ENCODE results near the gene MLYCD.
A peak's percentile ranks its signal among the peaks of the same experiment; 100 is the strongest.

MLYCD gene

DNA sequence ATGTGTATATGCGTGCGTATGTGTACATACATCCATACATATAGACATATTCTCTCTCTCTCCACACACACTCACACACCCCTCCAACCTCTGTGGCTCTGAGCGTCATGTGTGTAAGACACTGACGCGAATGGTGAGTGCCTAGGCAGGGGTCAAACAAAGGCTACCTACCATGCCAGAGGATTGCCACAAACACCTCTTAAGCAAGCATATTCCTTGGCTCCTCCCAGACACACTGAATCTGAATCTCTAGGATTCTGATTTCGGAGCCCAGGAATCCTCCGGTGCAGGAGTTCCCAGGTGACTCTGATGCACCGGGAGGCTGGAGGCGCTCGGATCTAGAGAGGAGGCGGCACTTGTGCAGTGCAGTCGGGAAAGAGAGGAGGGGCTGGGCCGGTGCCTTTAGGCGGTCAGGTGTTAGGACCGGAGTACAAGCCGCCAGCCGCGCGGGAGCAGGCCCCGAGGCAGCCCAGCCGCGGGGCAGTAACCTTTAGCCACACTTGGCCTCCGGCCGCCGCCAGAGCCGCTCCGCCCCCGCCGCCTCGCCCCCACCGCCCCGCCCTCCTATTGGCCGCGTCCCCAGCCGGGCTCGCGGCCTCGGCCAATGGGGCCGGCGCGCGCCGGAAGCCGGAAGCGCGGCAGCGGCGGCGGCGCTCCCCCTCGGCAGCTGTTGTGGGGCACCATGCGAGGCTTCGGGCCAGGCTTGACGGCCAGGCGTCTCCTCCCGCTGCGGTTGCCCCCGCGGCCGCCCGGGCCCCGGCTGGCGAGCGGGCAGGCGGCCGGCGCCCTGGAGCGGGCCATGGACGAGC, at the start of gene MLYCD:
Gene MLYCD, plus strand, starts transcription at position 653 of the 809 bp plus-strand sequence. Its CDS starts 30 bp downstream, at position 683.
- DNase-seq (ENCODE audit: low spot score) = peak; percentile 67

DNA sequence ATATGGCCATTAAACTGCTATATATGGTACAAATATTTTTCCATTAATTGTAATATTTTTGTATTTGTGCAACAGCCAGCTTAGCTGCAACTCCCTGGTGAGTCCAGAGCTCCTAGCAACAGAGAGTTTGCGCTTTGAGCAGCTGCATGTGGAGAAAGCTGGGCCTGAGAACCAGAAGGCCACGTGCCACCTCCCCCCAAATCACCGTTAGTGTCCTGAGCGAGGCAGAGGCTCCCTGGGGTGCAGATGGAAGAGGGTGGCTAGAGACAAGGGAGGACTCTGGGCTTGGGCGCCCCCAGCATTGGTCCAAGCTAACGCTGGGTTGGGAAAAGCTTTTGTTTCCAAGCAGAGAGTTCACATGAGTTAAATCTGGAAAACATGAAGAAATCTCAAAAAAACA, 49.5 kb upstream of the MLYCD start:
- DNase-seq (ENCODE audit: low spot score) = no peak

DNA sequence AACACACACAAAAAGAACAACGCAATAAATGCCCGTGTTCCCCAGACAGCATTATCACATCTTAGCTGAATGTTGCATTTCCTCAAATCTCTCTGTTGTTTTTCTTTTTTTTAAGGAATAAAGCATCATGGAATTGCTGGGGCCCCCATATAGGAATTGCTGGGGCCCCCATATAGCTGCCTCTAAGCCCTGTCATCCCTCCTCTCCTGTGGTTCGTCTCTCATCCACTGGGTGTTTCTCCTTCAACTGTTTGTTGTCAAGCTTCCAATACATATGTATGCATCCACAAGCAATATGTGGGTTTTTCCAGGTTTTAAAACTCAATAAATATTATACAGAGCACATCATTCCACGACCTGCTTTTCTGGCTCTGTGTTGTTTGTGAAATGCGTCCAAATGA, 48.0 kb upstream of the MLYCD start:
- no peak for DNase-seq (ENCODE audit: low spot score)

DNA sequence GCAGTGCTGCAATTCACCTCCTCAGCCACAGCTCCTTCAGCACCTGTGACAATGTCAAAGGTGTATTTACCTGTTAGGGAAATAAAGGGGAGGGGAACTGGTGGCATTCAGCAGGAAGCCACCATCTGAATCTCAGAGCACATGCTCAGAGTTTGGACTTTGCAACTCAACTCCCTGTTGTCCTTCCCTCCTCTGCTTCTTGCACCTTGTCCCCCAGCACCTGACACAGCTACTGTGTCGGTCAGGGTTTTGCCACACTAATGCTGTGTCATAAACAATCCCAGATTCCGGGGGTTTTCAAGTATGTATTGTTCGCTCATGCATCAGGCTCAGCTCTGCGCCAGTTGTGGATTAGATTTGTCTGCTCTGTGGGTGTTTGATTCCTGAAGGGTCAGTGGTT, 47.4 kb upstream of the MLYCD start:
- DNase-seq (ENCODE audit: low spot score) = no peak

DNA sequence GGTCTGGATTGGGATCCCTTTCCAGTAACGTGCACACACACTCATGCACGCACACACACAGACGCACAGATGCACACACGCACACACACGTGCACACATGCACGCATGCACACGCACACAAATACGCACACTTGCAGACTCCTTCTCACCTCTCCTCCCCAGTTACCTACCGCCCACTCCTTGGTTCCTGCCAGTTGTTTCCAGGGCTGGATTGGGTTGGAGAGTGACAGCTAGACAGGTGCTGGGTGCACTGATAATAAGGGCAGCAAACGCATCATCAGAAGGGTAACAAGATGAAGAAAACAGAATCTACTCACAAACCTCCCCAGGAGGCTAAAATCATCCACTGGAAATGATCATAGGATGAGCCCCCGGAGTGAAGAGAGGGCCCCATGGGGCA, 46.1 kb upstream of the MLYCD start:
- DNase-seq (ENCODE audit: low spot score) = no peak

DNA sequence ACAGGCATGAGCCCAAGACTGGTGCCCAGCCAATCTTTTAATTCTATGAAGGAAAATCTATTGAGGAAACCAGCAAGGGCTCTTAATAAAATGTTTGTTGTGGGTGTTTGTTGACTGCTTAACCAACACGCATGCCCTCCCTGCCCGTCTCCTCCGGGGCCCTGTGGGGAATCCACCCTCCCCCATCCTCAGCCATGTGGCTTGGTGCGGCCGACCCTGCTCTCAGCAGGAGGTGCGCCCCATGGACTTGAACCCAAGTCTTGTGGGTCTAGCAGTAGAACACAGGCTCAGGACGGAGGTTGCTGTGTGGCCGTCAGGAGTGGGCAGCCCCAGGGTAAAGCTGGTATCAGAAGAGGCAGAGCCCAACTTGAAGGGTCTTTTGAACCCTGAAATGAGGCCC, 45.1 kb upstream of the MLYCD start:
- DNase-seq (ENCODE audit: low spot score) = no peak

DNA sequence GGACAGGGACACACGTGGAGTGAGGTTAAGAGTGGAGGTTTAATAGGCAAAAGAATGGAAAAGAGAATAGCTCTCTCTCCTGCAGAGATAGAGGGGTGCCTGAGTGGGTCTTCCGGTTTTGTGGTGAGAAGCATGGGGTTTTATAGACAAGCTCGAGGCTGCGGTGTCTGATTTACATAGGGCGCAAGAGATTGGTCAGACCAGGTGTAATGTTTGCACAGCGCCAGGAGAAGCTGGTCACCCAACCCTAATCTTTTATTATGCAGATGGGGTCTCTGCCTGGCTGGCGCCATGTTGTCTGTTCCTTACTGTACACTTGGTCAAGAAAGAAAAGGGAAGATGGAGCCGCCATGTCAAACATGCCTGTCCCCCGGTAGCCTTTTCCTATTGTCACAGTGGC, 44.5 kb upstream of the MLYCD start:
- DNase-seq (ENCODE audit: low spot score) = no peak

DNA sequence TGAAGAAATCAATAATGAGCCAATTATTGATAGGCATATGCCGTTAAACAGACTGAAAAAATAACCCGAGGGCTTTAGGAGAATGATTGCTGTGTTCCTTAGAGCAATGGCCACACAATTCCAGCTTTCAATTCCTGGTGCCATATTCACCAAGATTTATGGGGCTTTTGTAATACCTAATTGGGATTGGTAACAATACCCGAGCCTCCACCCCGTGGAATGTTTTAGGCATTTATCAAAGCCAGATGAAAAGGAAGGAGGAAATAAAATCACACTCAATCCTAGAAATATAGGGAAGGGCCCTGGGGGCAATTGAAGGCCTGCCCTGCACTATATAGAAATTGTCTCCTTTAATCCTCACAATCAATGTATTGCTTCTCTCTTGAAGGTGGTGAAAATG, 42.1 kb upstream of the MLYCD start:
- DNase-seq (ENCODE audit: low spot score) = no peak

DNA sequence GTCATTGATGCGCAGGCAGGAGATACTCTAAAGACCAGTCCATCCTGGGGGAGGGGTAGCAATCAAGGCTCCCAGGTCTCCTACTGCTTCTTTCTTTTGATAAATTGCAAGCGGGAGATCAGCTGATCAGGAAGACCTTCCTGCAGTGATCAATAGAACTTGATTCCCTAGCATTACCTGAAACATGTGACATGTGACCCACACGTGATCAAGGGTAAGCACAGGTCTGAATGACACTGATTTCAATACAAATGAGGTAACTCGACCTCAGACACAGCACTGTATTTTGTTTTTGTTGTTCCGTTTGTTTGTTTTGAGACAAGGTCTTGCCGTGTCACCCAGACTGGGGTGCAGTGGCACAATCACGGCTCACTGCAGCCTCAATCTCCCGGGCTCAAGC, 39.6 kb upstream of the MLYCD start:
- no peak for DNase-seq (ENCODE audit: low spot score)

DNA sequence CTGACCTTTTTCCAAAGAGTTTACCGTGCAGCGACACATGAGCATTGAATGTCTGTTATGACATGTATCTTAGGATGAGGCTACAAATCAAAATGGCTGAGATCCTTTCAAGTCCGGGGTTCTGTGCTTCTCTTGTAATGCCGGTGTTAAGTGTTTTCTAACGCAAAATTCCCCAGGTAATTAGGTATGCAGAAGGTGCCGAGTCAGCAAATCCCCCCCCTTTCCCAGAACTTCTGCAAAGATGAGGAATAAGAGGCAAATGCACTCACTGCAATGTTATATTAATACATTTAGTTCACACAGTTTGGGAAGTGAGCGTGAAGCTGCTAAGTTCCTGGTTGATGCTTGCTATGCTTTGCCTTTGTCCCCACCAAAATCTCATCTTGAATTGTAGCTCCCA, 36.3 kb upstream of the MLYCD start:
- no peak for DNase-seq (ENCODE audit: low spot score)

DNA sequence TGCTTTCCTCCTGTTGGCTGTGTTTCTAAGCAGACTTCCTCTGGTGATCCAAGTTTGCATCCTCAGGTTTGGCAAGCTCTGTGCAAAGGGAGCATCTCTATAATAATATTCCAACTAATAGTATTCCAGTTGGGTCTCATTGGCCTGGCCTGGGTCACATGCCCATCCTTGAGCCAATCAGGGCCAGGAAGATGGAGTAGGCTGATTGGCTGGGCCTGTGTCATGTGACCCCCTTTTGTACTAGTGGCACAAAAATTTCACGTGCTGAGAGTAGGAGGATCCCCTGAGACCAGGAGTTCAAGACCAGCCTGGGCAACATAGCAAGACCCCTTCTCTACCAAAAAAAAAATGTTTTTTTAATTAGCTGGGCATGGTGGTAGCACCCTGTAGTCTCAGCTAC, 35.2 kb upstream of the MLYCD start:
- DNase-seq (ENCODE audit: low spot score) = no peak

DNA sequence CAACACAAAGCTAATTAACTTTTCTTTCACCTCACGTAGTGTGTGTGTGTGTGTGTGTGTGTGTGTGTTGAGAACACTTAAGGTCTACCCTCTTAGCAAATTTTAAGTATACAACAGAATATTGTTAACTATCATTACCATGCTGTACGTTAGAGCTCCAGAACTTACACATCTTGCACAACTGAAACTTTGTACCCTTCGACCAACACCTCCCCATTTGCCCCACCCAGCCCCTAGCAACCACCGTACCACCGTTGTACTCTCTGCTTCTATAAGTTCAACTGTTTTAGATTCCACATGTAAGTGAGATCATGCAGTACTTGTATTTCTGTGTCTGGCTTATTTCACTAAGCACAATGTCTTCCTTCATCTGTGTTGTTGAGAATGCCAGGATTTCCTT, 28.1 kb upstream of the MLYCD start:
- no peak for DNase-seq (ENCODE audit: low spot score)

DNA sequence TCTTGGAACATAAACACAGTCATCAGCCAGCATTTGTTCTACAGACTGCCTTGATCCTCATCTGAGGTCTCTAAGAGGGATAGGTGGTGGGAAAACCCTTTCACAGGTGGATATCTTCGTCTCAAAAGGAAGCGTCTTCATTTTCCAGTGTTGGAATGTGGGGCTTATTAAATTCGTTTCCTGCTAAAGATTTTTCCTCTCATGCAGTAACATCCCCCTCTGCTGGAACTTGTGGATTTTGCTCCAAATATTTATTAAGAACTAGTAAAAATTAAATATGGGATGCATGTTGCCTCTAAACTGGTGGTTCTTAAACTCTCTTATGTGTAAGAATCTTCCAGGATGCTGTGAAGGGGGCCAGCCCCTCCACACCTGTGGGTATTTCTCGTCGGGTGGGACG, 20.1 kb upstream of the MLYCD start:
- peak; percentile 54 for DNase-seq (ENCODE audit: low spot score)

DNA sequence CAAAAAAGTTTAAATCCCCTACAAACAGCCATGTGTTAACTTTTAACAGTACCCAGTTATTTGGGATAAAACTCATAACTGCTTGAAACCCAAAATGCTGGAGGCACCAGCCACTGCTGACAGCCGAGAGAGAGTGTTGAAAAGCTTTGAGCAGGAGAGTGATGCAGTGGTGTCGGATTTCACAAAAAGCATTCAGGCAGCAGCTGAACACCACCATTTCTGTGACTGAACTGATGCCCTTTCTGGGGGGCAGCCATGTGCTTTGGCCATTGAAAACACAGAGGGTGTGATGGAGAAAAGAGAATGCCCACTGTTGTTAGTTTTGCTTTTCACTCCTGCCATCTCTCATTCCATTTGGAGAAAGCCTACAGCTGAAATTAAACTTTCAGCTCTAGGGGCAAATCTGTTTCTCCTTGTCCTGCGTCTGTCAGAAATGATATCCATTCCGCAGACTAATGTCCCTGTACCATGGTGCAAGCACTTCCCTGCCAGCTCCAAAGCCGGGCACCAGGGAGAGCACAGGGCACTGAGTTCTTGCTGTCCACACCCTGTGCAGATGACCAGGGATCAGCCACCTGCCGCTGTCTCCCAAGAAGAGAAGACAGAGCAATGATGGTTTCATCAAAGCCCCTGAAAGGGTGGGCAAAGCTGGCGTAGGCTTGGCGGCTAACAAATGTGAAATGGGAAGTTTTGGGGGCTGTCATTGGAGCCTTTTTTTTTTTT, 16.6 kb upstream of the MLYCD start:
- no peak for DNase-seq (ENCODE audit: low spot score)

DNA sequence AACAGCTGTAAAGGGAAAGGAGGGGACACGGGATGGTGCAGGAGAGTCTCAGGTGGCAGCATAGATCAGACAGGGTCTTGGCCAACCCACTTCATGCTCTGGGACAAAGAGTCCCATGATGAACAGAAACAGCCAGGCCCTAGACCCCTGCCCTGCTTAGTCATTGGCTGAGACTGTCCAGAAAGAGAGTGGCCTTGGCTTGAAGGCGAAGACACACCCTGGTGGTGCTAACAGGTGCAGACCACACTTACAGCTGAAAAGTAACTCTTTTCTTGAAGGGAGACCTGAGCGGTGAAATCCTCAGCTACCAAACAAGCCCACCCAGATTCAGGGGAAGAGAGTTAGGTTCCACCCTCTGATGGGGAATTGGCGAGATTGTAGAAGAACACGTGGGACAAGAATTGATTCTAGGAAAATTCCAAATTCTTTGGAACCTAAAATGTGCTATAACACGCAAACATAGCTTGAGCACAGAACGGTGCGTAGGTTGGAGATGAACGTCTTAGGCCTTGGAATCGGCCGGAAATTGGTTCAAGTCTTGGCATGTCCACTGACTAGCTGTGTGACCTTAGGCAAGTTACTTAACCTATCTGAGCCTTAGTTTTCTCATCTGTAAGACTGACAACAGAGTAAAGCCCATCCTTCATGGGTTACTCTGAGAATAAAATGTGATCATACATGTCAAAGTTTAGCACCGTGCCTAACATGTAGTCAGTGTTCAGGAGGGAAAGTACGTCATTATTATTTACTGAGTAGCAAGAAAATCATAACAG, 12.5 kb upstream of the MLYCD start:
- DNase-seq (ENCODE audit: low spot score) = no peak

DNA sequence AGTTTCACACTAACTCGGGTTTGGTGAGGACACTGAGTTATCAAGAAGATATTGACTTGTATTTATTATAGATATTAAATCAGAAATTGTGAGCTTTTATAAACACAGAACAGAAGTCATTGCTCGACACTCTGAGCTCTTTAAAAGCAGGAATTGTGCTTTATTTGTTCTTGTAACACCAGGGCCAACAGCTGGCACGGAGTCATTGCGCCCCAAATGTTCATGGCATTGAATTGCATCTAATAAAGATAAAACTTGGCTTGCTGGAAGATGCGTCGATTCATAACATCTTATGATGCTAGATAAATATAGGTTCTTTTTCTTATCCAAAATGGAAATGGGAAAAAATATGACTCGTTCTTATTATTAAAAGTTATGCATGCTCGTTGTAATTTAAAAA, 11.8 kb upstream of the MLYCD start:
- no peak for DNase-seq (ENCODE audit: low spot score)

DNA sequence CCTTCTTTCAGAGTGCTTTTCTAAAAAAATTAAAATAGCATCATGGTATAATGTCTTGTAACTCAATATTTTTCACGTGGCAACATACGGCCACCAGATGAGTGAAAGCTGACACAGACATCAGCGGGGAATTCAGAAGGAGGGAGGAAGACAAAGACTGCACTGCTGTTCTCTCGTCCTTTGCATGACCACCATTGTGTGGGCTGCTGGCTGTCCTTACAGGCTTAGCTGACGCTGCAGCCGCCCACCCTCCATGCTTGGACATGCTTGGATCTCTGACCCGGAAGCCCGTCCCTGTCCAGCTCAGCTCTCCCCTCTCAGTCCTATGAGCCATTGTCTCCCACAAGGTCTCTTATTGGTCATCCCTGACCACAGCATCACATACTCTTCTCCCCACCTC, 11.4 kb upstream of the MLYCD start:
- no peak for DNase-seq (ENCODE audit: low spot score)

DNA sequence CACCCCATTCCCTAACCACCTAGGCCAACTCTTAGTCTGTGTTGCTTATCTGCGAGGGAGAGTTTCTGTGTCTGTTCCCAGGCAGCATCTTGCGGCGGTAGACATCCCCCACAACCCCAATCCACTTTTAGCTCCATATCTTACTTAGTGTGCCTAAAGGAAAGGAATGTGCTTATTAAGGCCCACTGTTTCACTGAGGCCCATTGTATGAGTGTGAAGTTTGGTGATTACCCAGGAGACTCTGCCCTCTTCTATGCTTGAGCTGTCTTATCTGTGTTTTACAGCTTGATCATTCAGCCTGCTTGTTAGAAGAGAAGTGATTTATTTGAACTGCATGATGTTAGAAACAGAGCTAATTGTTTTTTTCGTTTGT, 10.3 kb upstream of the MLYCD start:
- DNase-seq (ENCODE audit: low spot score) = no peak

DNA sequence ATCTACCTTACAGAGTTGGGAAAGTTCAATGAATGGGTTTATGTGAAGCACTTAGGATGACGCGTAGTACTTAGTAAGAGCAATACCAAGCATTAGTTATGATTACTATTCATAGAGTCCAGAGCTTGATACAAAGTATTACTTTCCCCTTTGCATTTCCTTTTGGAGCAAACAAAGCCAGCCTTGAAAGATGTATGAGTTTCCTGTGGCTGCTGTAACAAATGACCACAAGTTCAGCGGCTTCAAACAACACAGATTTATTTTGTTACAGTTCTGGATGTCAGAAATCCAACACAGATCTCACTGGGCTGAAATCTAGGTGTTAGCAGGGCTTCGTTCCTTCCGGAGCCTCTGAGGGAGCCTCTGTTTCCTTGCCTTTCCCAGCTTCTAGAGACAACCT, 8.6 kb upstream of the MLYCD start:
- DNase-seq (ENCODE audit: low spot score) = no peak

DNA sequence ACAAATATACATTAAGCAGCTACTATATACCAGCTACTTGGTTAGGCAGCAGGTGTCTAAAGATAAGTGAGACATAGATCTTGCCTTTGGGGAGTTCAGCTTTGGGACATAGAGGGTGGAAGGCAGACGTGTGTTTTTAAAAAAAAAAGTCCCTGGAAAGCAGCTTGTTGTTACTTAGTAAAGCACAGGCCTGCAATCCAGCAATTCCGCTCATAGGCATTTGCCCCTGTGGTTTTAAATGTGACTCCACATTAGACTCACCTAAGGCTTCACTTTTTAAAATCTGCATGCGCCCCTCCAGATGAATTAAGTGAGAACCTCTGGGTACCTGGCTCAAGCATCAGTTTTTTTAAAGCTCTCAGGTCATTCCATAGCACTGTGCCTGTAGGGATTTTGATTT, 7.2 kb upstream of the MLYCD start:
- DNase-seq (ENCODE audit: low spot score) = no peak

DNA sequence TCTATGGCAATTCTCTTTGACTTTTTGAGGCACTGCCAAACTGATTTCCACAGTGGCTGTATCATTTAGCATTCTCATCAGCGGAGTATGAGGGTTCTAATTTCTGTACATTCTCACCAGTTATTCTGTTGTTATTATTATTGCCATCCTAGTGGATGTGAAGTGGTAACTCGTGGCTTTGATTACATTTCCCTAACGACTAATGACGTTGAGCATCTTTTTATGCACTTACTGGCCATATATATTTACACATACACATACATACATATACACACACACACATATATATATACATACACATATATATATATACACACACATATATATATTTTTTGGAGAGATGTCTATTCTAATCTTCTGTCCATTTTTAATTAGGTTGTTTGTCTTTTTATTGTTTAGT, 3.7 kb upstream of the MLYCD start:
- no peak for DNase-seq (ENCODE audit: low spot score)

DNA sequence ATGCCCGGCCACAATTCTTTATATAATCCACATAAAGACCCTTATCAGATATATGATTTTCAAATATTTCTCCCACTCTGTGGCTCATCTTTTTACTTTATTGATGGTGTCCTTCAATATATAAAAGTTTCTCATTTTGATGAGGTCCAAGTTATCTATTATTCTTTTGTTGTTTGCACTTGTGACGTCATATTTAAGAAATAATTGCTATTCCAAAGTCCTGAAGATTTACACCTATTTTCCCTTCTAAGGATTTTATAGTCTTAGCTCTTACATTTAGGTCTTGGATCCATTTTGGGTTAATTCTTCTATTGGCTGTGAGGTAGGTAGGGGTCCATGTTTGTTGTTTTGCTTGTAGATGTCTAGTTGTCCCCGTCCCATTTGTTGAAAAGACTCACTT, 3.0 kb upstream of the MLYCD start:
- no peak for DNase-seq (ENCODE audit: low spot score)

DNA sequence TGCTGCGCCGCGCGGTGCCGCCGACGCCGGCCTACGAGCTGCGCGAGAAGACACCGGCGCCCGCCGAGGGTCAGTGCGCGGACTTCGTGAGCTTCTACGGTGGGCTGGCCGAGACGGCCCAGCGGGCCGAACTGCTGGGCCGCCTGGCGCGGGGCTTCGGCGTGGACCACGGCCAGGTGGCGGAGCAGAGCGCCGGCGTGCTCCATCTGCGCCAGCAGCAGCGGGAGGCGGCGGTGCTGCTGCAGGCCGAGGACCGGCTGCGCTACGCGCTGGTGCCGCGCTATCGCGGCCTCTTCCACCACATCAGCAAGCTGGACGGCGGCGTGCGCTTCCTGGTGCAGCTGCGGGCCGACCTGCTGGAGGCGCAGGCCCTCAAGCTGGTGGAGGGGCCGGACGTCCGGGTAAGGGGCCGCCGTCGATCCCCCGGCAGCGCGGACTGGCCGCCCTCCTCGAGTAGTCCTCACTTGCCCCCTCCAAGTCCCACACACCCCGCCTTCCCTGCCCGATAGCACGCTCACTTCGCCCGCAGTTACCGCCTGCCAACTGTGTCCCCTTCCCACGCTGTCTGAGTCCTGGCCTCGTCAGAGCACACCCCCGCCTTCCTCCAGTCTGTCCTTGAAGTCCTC, 470 bp downstream of the MLYCD start:
- peak; percentile 24 for DNase-seq (ENCODE audit: low spot score)

Measured in cerebellar cortex (tissue), 1 donor.